Measurements from ENCODE around the gene ZNF223. TPM values are rescaled to one million over a fixed set of nuclear protein-coding genes. Genes with fewer than 3 reads are reported as not detected.

Gene ZNF223
- total RNA-seq, 1 donor from 2014 or later = 16.9 TPM

DNA sequence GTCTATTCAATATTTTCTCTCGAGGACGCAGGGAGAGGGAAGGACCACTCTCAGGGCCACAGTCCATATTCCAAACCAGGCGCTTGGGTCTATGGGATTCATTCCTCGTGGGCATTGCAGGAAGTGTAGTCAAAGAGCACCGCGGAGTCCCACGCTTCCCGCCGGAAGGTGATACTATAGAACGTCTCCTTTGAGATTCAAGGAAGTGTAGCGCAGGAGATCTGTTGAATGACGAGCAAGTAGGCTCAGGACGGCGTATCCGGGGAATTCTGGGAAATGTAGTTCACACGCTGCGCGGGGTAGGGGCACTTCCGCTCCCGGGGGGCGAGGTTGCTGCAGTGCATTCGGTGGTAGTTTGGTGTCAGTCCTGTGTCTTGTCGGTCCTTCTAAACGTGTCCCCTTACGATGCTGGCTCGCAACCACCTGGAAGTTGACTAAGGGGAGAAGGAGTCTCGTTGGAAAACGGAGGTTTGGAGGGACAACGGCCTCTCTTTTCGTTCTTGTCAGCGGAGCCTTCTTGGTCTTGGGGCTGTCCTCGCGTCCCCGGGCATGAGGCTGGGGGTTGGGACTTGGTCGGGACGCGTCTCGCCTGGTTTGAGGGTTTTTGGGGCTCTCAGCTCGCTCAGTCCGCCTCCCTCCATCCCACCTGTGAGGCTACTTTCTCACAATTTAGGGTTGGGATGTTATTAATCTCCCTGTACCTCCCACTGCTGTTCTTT is 20.1 kb downstream of the ZNF223 start, which contains the start of gene ZNF284:
Gene ZNF284, plus strand, starts transcription at position 336 of the 719 bp plus-strand sequence. CDS start 4,231 bp downstream, outside the sequence.
- DNase-seq (ENCODE audit: low spot score) = peak; percentile 86

DNA sequence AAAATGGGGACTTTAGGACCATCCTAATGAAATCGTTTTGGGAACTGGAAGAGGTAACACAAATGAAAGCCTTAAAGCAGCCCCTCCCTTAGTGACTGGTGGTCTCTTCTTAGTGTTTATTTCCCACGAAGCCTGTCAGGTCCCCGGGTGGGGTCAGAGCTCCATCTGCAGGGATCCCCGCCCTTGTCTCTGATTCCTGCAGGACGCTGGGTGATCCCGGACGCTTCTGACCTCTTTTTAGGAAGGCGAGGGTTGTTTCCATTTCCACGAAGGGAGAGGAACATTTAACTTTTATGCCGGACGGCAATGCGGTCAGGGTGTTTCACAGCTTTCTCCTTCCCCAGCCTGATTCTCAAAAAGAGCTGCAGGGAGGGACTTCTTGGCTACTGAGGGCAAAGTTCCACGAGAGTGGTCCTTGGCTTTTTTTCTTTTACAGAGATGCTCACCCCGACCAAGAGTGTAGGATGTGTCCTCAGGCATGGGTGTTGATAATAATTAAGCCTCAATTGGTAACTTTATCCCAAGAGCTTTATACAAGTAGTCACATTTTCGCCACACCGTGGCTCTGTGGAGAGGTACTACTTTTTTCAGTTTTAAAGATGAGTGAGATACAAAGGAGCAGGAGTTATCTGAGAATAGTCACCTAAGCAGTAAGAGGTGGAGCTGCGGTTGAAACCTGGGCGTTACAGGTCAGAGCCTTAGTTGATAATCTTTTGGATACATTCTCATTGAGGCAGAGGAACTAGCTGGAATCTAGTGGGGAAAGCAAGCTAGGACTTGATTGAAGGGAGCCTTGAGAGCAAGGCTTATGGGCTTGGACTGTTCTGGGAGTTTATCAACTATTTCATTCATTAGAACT is 20.9 kb downstream of the ZNF223 start:
- no peak for DNase-seq (ENCODE audit: low spot score)

DNA sequence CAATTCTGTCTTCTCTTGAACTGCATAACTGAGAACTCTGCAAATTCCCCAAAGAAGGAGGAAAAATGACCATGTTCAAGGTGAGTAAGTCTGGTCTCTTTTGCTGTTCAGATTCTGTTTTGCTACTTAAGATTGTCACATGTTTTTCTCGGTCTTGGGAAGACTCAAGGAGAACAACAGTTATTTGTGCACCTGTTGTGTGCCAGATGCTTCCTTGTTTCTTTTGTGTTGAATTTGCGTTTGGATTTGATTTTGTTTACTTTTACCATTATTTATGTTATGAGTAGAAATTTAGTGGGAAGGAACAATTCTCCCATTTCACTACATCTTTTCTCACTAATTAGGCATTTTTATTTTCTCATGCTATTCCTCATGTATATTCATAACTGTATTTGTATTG is 24.5 kb downstream of the ZNF223 start:
- DNase-seq (ENCODE audit: low spot score) = no peak

DNA sequence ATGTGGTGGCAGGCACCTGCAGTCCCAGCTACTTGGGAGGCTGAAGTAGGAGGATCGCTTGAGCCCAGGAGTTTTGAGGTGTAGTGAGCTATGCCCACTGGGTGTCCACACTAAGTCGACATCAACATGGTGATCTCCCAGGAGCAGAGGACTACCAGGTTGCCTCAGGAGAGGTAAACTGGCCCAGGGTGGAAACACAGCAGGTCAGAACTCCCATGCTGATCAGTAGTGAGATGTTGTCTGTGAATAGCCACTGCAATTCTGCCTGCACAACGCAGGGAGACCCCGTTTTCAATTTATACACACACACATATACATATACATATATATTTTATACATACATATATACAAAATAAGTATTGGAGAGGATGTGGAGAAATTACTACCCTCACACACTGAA is 40.3 kb downstream of the ZNF223 start:
- DNase-seq (ENCODE audit: low spot score) = no peak

DNA sequence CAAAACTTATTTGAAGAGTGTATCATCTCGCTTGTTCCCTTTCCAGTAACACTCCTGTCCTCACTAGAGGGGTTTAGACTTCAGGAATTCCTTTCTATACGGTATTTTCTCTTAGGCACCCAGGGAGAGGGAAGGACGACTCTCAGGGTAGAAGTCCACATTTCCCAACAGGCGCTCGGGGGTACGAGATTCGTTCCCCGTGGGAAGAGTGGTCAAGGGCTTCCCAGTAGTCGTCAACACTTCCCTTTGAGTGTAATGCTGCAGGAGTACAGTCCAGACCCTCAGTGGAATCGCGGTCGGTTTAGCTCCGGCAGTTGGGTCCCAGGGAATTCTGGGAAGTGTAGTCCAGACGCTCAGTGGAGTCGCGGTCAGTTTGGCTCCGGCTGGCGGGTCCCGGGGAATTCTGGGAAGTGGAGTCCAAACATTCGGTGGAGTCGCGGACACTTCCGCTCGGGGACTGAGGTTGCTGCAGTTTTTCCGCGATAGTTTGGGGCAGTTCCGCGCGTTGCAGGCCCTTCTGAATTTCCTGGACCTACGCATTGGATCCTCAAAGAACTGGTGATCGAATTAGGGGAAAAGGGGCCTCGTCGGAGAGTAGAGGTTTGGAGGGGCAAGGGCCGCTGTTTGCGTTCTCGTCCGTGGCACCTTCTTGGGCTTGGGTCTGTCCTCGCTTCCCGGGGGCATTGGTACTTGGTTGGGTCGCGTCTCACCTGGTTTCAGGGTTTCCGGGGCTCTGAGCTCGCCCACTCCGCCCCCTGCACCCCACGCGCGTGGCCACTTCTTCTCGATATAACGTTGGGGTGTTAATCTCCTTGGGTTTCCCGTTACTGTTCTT is 42.3 kb downstream of the ZNF223 start, which contains the start of gene ZNF224:
Gene ZNF224, plus strand, starts transcription at position 431 of the 835 bp plus-strand sequence. CDS start 3,513 bp downstream, outside the sequence.
- peak; percentile 94 for DNase-seq (ENCODE audit: low spot score)

DNA sequence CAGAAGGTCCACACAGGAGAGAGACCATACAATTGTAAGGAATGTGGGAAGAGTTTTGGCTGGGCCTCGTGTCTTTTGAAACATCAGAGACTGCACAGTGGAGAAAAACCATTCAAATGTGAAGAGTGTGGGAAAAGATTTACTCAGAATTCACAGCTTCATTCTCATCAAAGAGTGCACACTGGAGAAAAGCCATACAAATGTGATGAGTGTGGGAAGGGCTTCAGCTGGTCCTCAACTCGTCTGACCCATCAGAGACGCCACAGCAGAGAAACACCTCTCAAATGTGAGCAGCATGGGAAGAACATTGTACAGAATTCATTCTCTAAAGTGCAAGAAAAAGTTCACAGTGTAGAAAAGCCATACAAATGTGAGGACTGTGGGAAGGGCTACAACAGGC is 55.9 kb downstream of the ZNF223 start:
- no peak for DNase-seq (ENCODE audit: low spot score)

DNA sequence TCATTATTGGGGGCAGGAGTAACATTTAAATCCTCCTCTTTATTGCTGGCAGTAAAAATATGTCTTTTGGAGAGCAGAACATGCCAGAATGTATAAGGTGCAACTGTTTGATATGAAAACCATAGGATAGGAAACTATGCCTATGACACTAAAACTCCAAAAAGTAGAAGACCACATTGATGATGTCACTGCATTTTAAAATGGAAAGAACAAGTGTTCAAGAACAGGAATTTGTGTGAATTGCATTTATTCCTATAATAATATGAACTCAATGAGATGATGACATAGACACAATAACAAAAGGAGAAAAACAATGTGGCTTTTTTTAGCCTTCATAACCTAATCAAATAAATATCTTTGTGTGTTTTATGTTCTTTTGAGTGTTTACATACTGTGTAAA is 57.6 kb downstream of the ZNF223 start:
- no peak for DNase-seq (ENCODE audit: low spot score)

DNA sequence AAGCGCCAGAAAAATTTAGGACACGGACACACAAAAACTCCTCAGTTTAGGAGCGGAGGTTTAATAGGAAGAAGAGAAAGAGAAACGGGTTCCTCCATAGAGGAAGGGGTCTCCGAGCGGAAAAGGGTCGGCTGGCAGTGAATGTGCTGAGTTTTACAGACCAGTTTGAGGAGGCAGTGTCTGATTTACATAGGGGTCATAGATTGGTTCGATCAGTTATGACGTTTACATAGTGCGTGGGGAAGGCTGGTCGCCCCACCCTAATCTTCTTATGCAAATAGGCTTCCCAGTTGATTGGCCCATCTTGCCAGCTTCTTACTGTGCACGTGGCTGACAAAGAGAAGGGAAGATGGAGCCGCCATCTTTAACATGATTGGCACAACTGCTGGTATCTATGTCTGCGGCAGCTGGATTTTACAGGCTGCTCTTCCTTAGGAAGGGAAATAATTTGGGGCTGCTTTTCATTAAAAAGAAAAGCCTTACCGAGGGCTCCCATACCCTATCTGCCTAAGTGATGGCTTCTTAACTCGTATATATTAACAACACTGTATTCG is 60.2 kb downstream of the ZNF223 start:
- no peak for DNase-seq (ENCODE audit: low spot score)

DNA sequence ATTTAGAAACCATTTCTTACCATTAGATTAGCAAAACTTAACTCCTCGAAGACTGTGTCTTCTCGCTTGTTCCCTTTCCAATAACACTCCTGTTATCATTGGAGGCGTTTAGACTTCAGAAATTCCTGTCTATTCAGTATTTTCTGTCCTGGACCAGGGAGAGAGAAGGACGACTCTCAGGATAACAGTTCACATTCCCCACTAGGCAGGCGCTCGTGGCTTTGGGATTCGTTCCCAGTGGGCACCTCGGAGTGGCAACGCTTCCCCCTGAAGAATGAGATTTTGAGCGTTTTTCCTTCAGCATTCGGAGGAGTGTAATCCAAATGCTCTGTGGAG is 60.9 kb downstream of the ZNF223 start:
- no peak for DNase-seq (ENCODE audit: low spot score)

DNA sequence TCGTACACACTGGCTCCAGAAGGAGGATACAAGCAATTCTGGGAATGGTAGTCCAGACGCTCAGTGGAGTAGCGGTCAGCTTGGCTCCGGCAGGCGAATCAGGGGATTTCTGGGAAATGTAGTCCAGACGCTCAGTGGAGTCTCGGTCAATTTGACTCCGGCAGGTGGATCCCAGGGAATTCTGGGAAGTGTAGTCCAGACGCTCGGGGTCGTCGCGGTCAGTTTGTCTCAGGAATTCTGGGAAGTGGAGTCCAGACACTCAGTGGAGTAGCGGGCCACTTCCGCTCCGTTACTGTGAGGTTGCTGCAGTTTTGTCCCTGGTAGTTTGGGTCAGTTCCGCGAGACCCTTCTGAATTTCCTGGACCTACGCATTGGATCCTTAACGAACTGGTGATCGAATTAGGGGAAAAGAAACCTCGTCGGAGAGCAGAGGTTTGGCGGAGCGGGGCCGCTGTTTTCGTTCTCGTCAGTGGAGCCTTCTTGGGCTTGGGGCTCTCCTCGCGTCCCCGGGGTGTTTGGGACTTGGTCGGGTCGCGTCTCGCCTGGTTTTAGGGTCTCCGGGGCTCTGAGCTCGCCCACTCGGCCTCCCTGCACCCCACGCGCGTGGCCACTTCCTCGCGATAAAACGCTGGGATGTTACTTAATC is 61.4 kb downstream of the ZNF223 start, which contains the start of gene ZNF225:
Gene ZNF225, plus strand, starts transcription at position 262 of the 646 bp plus-strand sequence. CDS start 2,429 bp downstream, outside the sequence.
- DNase-seq (ENCODE audit: low spot score) = peak; percentile 97

DNA sequence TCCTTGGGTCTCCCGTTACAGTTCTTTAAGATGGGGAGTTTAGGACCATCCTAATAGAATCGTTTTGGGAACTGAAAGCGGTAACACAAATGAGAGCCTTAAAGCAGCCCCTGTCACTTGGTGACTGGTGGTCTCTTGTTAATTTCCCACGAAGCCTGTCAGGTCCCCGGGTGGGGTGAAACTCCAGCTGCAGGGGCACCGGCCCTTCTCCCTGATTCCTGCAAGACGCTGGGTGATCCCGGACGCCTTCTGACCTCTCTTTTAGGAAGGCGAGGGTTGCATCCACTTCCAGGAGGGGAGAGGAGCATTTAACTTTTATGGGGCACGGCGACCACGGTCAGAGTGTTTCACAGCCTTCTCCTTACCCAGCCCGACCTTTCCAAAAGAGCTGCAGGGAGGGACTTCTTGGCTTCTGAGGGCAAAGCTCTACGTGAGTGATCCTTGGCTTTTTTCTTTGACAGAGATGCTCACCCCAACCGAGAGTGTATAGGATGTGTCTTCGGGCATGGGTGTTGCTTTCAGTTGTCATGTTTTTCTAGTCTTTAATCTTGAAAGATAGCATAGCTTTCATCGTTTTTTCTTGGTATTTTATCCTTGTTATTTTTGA is 62.1 kb downstream of the ZNF223 start:
- no peak for DNase-seq (ENCODE audit: low spot score)

Other genes starting within 250 kb of the ZNF223 start
- gene LYPD5, start 249.6 kb upstream of the ZNF223 start, total RNA-seq = 5.9 TPM
- gene ZNF283, start 224.7 kb upstream of the ZNF223 start, total RNA-seq = 15.1 TPM
- 4.8 TPM for gene ZNF404, start 168.1 kb upstream of the ZNF223 start, total RNA-seq
- gene ZNF45, start 116.8 kb upstream of the ZNF223 start, total RNA-seq = 15.9 TPM
- gene ZNF221, start 100.8 kb upstream of the ZNF223 start, total RNA-seq = 6.8 TPM
- gene ZNF155, start 67.8 kb upstream of the ZNF223 start, total RNA-seq = 9.1 TPM
- gene ZNF230, start 49.1 kb upstream of the ZNF223 start, total RNA-seq = 8.8 TPM
- gene ZNF222, start 26.7 kb upstream of the ZNF223 start, total RNA-seq = 4.9 TPM
- 2.0 TPM for gene ZNF284, start 20.1 kb downstream of the ZNF223 start, total RNA-seq
- 32.6 TPM for gene ZNF224, start 42.3 kb downstream of the ZNF223 start, total RNA-seq
- 5.1 TPM for gene ZNF225, start 61.4 kb downstream of the ZNF223 start, total RNA-seq
- gene ZNF234, start 89.5 kb downstream of the ZNF223 start, total RNA-seq = 16.1 TPM
- gene ZNF226, start 113.1 kb downstream of the ZNF223 start, total RNA-seq = 30.8 TPM
- 22.4 TPM for gene ZNF227, start 160.5 kb downstream of the ZNF223 start, total RNA-seq
- gene ZNF233, start 207.8 kb downstream of the ZNF223 start, total RNA-seq = 2.5 TPM